ENCODE measurements around the gene ITGAE. TPM values are rescaled to one million over a fixed set of nuclear protein-coding genes. Genes with fewer than 3 reads are reported as not detected.

ITGAE gene
- total and polyA plus RNA-seq, 7 donors: 25.2 to 51.8 (median 42.9) TPM

DNA sequence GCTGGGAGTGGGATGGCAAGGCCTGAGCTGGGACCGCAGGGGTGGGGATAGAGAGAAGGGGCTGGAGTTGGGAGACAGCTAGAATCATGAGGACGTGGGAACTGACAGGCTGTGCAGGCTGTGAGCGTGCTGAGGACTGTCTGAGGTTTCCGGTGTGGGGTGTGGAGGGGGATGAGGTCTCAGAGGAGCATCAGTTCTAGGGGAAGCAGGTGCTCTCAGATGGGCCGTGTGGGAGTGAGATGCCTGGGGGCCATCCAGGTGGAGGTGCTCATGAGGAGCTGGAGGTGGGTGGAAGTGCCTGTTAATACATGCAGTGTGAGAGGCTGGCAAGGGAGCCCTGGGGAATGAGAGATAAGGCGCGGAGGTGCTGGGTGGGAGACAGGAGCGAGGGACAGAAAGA lies 50.1 kb downstream of the ITGAE start:
- intact Hi-C loops (cut with DNase I): no loop called here
- Histone ChIP-seq H3K4me1 (peaks cover 0 to 11% (median 0%) of the 10 kb centered on the region in 4 donors), H3K9me3 (no peaks in the 10 kb centered on the region), H3K27me3 (peaks cover 10 to 25% (median 12%) of the 10 kb centered on the region in 3 donors), H3K27ac (no peak overlapping the region), H3K4me3 (no peak overlapping the region), H3K36me3 (no peaks in the 10 kb centered on the region)
- TF ChIP-seq POLR2A (IDR thresholded peaks at IDR 0.05): no peak
- no peak for TF ChIP-seq CTCF (IDR thresholded peaks at IDR 0.05)
- no peak for TF ChIP-seq EP300 (IDR thresholded peaks at IDR 0.05)
- no peak for TF ChIP-seq POLR2AphosphoS5 (IDR thresholded peaks at IDR 0.05)
- no peak for DNase-seq
- 69 to 81% methylated on average over 8 of the region's 8 CpGs for WGBS, 2 donors

DNA sequence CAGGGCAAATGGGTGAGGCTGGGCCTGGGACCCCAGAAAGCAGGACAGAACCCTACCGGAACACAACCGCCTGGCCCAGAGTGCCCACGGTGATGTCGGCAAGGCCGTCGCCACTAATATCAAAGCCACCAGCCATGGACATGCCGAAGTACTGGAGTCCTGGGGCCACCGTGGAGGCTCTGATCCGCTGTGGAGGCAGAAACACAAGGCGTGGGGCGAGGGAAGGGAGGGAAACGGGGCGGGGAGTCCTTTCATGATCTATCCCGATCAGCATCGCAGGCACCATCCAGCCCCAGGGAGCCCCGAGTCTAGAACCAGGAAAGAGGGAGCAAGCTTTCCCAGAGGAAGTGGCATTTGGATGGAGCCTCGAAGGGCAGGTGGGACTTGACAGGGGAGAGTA lies 50.7 kb downstream of the ITGAE start:
- no peak overlapping the region for H3K4me3 ChIP-seq
- DNase-seq: no peak
- no peaks in the 10 kb centered on the region for H3K9me3 ChIP-seq
- intact Hi-C loops (cut with DNase I): no loop called here
- TF ChIP-seq EP300 (IDR thresholded peaks at IDR 0.05): no peak
- no peak for TF ChIP-seq POLR2AphosphoS5 (IDR thresholded peaks at IDR 0.05)
- TF ChIP-seq CTCF (IDR thresholded peaks at IDR 0.05): no peak
- no peak for TF ChIP-seq POLR2A (IDR thresholded peaks at IDR 0.05)
- WGBS, 2 donors: 90 to 91% methylated on average over 17 of the region's 17 CpGs
- peaks cover 10 to 20% (median 12%) of the 10 kb centered on the region in 3 donors for H3K27me3 ChIP-seq
- no peak overlapping the region for H3K27ac ChIP-seq
- H3K36me3 ChIP-seq: no peaks in the 10 kb centered on the region
- peaks cover 0 to 11% (median 0%) of the 10 kb centered on the region in 4 donors for H3K4me1 ChIP-seq

GRCh38 chr17:3748576-3748975 lies 52.4 kb downstream of the ITGAE start:
- H3K36me3 ChIP-seq: no peaks in the 10 kb centered on the region
- no peak for DNase-seq
- no peak overlapping the region for H3K4me3 ChIP-seq
- no peaks in the 10 kb centered on the region for H3K9me3 ChIP-seq
- H3K27ac ChIP-seq: no peak overlapping the region
- peaks cover 0 to 3% (median 0%) of the 10 kb centered on the region in 3 donors for H3K27me3 ChIP-seq
- H3K4me1 ChIP-seq: no peaks in the 10 kb centered on the region
- TF ChIP-seq POLR2A (IDR thresholded peaks at IDR 0.05): no peak
- no peak for TF ChIP-seq POLR2AphosphoS5 (IDR thresholded peaks at IDR 0.05)
- TF ChIP-seq EP300 (IDR thresholded peaks at IDR 0.05): no peak
- TF ChIP-seq CTCF (IDR thresholded peaks at IDR 0.05): no peak
- WGBS, 2 donors: 80 to 89% methylated on average over 7 of the region's 7 CpGs
- intact Hi-C loops (cut with DNase I): no loop called here

DNA sequence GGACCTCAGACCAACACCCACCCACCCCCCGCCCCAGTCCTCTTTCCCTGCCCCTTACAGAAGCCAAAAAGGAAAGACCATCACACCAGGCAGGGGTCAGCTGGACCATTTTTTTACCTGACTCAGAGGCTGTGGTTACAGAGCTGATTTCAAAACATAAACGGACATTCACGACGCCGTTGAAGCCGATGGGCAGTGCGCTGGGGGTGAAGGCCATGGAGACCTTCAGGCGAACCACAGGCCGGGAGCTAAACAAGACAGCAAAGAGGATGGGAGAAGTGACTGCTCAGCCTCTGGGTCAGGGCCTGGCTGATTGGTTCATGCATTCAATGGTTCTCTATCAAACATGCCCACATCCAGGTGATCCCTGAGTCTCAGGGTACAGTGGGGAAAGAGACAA lies 53.2 kb downstream of the ITGAE start:
- WGBS, 2 donors: 88 to 92% methylated on average over 9 of the region's 9 CpGs
- Histone ChIP-seq H3K9me3 (no peaks in the 10 kb centered on the region), H3K27me3 (no peaks in the 10 kb centered on the region), H3K36me3 (no peaks in the 10 kb centered on the region), H3K4me1 (no peaks in the 10 kb centered on the region), H3K27ac (no peak overlapping the region), H3K4me3 (no peak overlapping the region)
- intact Hi-C loops (cut with DNase I): no loop called here
- no peak for DNase-seq
- TF ChIP-seq CTCF (IDR thresholded peaks at IDR 0.05) (no peak), POLR2A (IDR thresholded peaks at IDR 0.05) (no peak), POLR2AphosphoS5 (IDR thresholded peaks at IDR 0.05) (no peak), EP300 (IDR thresholded peaks at IDR 0.05) (no peak)

DNA sequence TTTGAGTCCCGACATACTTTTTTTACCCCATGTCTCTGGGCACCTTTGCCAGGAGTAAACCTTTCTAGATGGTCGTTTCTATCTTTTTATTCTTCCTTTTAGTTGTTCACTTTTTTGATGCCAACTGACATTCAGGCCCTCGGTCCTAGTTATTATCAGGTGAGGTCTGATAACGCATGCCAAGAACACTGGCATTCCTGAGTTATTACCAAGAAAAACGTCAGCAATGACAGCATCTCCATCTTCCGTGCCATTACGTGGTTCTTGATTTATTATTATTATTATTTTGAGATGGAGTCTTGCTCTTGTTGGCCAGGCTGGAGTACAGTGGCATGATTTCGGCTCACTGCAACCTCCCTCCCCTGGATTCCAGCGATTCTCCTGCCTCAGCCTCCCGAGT lies 55.9 kb downstream of the ITGAE start:
- no peak for DNase-seq
- intact Hi-C loops (cut with DNase I): no loop called here
- no peaks in the 10 kb centered on the region for H3K27me3 ChIP-seq
- WGBS, 2 donors: 77 to 87% methylated on average over 10 of the region's 10 CpGs
- no peak overlapping the region for H3K4me3 ChIP-seq
- H3K4me1 ChIP-seq: no peaks in the 10 kb centered on the region
- H3K27ac ChIP-seq: no peak overlapping the region
- H3K36me3 ChIP-seq: no peaks in the 10 kb centered on the region
- TF ChIP-seq CTCF (IDR thresholded peaks at IDR 0.05) (no peak), EP300 (IDR thresholded peaks at IDR 0.05) (no peak), POLR2A (IDR thresholded peaks at IDR 0.05) (no peak), POLR2AphosphoS5 (IDR thresholded peaks at IDR 0.05) (no peak)
- no peaks in the 10 kb centered on the region for H3K9me3 ChIP-seq

Measured in sigmoid colon (tissue), 7 donors.